Epithelial cell of proximal tubule (primary cell): Measurements from ENCODE around the gene LARP4. TPM values are rescaled to one million over a fixed set of nuclear protein-coding genes. Genes with fewer than 3 reads are reported as not detected.
A peak's percentile ranks its signal among the peaks of the same experiment; 100 is the strongest.

Experiments
- DNase-seq: peaks from one replicate; pipeline ENCODE4 v3.0.0-alpha.2; 2011; ENCODE audit warnings: low read depth
- H3K4me3 ChIP-seq: 2 replicates; pipeline ENCODE4 v1.5.1; 2011; ENCODE audit warnings: low read depth, mild to moderate bottlenecking, low read length
- total RNA-seq: library from RNA; depleted of rRNA; stranded (reverse); fragments of >200 nt; gene quantifications from 2 replicates; pipeline ENCODE4 v1.2.3, GENCODE V29; 2015
- TF ChIP-seq, protein P1 (sequence below): conservative IDR thresholded peaks from 2 replicates; pipeline ENCODE4 v1.5.1; 2012; ENCODE audit warnings: low read depth, mild to moderate bottlenecking, low read length

Gene LARP4
- total RNA-seq = 24.0 and 27.1 TPM in 2 replicates

DNA sequence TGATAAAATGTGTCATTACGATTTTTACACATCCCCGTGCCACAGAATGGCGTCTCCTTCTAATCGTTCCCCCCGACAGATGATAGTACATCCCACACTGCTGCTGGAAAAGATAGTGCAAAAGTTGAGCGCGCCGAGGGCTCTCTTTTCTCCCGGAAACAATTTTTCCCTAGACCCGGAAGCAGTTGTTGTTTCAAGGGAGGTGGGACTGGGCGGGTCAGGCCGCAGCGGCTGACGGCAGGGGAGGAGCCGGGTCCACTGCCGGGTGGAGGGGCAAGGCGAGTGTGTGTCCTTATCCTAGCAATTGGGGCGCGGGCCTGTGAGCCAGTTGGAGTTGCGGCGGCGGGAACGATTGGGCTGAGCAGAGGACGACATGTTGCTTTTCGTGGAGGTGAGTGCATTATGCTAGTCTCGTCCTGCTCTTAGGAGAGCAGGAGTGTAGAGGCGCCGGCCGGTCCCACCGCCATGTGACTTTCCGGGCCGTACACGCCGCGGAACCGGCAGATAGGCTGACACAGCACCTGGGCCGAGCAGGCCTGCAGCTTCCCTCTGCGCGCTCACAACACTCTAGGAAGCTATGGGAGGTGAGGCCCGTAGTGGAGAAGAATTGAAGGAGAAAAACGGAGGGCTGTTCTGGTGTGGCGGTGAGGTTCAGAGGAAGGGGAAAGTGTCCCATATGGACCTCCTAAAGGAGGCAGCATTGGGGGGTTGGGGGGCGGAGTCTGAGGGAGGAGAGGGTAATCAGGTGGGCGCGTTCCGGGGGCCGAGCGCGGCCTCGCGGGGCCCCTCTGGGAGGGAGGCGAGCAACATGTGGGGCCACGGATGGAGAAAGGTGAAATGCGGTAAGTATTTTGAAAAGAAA, at the start of gene LARP4:
Gene LARP4, plus strand, starts transcription at position 248 of the 862 bp plus-strand sequence. Its CDS starts 126 bp downstream, at position 374.
- H3K4me3 ChIP-seq = peak within 1 kb of the TSS; percentile 79
- TF ChIP-seq, protein P1, sequence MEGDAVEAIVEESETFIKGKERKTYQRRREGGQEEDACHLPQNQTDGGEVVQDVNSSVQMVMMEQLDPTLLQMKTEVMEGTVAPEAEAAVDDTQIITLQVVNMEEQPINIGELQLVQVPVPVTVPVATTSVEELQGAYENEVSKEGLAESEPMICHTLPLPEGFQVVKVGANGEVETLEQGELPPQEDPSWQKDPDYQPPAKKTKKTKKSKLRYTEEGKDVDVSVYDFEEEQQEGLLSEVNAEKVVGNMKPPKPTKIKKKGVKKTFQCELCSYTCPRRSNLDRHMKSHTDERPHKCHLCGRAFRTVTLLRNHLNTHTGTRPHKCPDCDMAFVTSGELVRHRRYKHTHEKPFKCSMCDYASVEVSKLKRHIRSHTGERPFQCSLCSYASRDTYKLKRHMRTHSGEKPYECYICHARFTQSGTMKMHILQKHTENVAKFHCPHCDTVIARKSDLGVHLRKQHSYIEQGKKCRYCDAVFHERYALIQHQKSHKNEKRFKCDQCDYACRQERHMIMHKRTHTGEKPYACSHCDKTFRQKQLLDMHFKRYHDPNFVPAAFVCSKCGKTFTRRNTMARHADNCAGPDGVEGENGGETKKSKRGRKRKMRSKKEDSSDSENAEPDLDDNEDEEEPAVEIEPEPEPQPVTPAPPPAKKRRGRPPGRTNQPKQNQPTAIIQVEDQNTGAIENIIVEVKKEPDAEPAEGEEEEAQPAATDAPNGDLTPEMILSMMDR = no peak
- DNase-seq = peak; percentile 63

DNA sequence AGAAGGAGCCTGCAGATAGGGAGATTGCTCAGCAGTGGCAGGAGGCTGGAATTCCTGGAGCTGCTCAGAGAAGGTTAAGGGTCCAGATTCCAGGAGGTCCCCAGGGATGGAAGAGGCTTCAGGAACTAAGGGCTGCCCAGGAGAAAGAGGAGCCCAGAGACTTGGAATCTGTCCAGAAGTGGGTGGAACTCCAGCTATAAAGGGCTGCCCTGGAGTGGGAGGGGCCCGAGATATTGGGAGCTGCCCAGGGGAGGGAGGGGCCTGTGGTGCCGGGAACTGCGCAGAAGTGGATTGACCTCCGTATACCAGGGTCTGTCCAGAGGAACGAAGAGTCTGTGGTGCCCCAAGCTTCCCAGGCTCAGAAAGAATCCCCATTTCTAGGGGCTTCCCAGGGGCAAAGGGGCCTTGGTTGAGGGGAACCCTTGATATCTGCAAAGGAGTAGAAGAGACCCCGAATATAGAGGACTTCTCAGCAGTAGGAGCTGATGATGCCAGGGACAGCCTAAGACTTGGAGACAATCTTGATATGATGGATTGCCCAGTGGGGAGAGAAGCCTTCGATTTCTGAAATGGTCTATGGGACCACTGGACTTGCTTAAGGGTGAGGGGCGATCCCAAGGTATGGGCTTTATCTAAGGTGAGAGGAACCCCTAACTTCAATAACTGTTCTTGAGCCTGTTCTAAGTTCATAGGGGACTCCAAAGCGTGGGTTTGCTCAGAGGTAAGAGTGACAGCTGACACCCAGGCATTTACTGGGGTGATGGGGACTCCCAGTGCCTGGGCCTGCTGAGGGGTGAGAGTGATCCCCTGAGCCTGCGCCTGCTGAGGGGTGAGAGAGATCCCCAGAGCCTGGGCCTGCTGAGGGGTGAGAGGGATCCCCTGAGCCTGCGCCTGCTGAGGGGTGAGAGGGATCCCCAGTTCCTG, 49.3 kb upstream of the LARP4 start:
- DNase-seq = no peak
- TF ChIP-seq, protein P1 = no peak

DNA sequence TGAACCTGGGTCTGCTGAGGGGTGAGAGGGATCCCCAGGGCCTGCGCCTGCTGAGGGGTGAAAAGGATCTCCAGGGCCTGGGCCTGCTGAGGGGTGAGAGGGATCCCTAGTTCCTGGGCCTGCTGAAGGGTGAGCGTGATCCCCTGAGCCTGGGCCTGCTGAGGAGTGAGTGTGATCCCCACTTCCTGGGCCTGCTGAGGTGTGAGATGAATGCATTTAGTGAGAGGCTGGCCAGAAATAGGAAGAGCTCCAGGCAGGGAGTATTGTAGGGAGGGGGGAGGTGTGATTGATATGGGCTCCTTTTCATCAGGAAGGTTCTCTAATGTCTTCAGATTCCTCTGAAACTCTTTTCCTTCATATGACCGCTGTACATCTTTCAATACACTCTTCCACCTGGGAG, 47.3 kb upstream of the LARP4 start:
- TF ChIP-seq, protein P1 = no peak
- DNase-seq = no peak
- no peak overlapping the region for H3K4me3 ChIP-seq

More for the DNA sequence above, 49.3 kb upstream of the LARP4 start:
- H3K4me3 ChIP-seq = no peak overlapping the region

DNA sequence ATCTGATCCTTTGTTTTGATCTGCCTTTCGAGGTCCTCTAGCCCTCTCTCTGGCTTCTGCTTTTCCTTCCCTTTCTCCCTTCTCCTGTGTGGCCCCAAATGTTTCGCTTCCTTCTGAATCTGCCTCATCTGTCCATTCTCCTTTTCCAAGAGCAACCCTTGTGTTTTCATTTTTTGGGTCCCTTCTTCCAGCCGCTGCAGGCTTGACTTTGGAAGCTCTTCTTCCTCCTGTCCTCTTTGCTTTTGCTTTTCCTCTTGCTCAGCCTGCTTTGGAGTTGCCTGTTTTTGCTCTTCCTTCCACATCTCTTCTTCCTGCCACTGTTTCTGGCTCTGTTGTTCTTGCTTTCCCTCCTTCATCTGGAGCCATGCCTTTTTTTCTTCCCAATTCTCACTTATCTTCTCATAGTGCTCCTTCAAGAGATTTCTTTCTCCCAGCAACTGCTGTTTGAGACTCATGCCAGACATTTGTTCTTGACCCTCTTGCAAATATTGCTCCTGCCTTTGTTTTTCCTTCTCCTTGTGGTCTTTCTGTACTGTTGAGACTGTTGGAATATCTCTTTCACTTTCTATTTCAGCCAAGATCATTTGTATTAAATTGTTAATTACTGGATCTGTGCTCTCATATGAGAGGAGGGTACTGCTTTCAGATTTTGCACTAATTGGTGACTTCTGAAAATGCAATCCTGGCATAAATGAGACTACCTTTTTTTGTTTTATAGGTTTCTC, 46.7 kb upstream of the LARP4 start:
- no peak for DNase-seq
- H3K4me3 ChIP-seq = no peak overlapping the region
- TF ChIP-seq, protein P1 = no peak

DNA sequence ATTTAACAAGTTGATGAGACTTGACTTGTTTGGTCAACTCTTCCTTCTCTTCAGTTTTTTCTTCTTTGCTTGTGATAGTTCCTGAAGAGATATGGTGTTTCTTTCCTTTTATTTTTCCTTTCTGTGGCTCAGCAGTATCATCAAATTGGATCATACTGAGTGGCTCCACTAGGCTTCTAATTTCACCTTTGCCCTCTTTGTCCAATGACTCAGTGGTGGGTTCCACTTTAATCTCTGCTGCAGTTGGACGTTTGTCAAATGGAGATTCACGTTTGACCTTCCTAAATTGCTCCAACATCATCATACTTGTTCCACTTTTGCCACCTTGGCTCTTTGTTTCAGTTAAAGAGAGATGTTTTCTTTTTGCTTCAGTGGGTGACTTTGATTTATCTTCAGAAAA, 45.8 kb upstream of the LARP4 start:
- DNase-seq = no peak
- no peak overlapping the region for H3K4me3 ChIP-seq
- TF ChIP-seq, protein P1 = no peak

DNA sequence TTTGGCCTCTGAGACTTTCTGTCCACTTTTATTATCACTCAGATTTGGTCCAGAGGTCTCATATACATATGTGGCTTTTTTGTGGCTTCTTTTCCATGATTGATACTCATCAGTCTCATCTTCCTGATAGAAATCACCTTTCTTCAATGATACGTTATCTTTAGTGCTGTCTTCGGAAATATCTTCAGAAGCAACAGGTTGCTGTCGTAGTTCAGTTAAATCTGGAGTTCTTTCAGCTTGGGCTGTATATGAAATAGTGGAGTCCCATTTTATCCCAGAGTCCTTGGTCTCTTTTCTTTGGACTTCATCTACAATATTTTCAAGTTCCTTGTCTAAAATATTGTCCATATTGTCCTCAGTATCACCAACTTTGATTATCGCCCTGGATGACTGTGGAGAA, 45.3 kb upstream of the LARP4 start:
- no peak for DNase-seq
- H3K4me3 ChIP-seq = no peak overlapping the region
- TF ChIP-seq, protein P1 = no peak
